ENCODE measurements around the gene CACNB2. TPM values are rescaled to one million over a fixed set of nuclear protein-coding genes. Genes with fewer than 3 reads are reported as not detected.

The CACNB2 gene
- total and polyA plus RNA-seq, 4 donors, result 0.38 to 3.1 (median 0.83) TPM

Other genes starting within 250 kb of the CACNB2 start
- under 1 TPM; 0.05 to 0.08 TPM for gene SLC39A12, start 188.5 kb upstream of the CACNB2 start, total RNA-seq
- not detected for gene SLC39A12, start 188.5 kb upstream of the CACNB2 start, polyA plus RNA-seq

Measured in liver (tissue), 4 donors.